NCI-H187 (cell line): ENCODE measurements around the gene SLC17A8.
A peak's percentile ranks its signal among the peaks of the same experiment; 100 is the strongest.

ENCODE experiments used
- DNase-seq, 2 experiments: peaks; one replicate each; lab custom pipeline; 2025; lab: John Stamatoyannopoulos, UW

Gene SLC17A8

GRCh38 chr12:100371146-100371545 lies 14.3 kb downstream of the SLC17A8 start:
- no peak for DNase-seq

GRCh38 chr12:100372853-100373640 lies 16.2 kb downstream of the SLC17A8 start:
- DNase-seq = no peak

- peak; percentile 75 to 96 for DNase-seq
Measured at GRCh38 chr12:100375038-100375735, 18.3 kb downstream of the SLC17A8 start.

DNA sequence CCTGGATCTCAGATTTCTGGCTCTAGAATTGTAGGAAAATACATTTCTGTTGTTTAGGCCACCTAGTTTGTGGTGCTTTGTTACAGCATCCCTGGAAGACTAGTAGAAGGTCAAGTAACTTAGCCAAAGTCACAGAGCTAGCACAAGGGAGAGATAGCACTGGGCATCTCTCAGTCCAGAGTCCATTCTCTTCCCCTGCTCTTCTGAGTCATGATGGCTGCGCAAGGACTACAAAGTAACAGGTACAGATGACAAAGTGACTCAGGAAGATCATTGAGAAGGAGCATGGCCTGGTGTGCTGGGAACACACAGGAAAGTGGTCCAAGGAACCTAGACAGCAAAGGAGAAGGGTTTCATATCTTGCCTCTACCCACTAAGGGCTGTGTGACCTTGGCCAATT lies 19.3 kb downstream of the SLC17A8 start:
- no peak for DNase-seq

- DNase-seq = no peak
Measured at GRCh38 chr12:100381379-100381778, 24.5 kb downstream of the SLC17A8 start.

DNA sequence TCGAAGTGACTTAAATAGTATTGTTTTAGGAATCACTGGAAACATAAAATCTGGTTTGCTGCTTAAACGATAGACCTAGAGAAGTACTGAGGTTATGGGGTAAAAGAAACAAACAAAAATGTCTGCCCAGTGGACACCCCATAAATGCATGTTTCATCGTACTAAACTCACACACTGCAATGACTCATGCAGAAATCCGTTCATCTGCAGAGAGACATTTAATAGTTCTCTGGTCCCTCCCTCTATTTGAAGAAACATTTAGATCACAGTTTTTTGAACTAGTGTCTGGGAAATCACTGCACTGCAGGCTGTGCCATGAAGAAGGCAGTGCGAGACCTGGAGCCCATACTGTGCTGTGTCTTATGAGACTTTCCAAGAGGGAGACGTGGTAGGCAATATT lies 25.5 kb downstream of the SLC17A8 start:
- DNase-seq = no peak

GRCh38 chr12:100383586-100384558 lies 27.0 kb downstream of the SLC17A8 start:
- DNase-seq = no peak

DNA sequence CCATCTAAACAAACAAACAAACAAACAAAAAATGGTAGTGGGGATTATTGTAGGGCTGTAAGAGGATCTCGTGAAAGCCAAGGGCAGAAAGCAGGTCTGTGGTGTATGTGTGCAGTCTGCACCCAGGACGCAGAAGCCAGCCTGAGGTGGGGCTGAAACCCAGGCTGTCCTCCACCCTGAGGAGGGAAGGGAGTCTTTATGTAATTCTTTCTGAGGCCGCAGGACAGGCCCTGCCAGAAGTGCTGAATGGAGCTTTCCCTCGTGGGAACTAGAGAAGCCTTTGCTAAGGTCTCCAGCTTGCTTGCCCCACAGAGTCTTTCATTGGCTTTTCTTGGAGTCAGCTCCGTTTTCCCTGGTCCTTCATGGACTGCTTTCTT lies 27.7 kb downstream of the SLC17A8 start:
- DNase-seq = no peak

GRCh38 chr12:100388382-100388781 lies 31.5 kb downstream of the SLC17A8 start:
- no peak for DNase-seq

GRCh38 chr12:100391856-100392255 lies 35.0 kb downstream of the SLC17A8 start:
- DNase-seq = no peak

- DNase-seq = no peak
Measured at GRCh38 chr12:100393200-100393599, 36.3 kb downstream of the SLC17A8 start.

DNA sequence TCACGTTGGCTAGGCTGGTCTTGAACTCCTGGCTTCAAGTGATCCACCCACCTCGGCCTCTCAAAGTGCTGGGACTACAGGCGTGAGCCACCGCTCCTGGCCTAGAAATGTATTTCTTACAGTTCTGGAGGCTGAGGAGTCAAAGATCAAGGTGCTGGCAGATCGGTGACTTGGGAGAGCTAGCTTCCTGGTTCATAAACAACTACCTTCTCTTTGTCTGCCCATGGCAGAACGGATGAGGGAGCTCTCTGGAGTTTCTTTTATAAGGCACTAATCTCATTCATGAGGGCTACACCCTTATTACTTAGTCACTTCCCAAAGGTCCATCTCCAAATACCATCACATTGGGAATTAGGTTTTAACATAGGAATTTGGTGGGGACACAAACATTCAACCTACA lies 38.9 kb downstream of the SLC17A8 start:
- DNase-seq = no peak

GRCh38 chr12:100398307-100398706 lies 41.4 kb downstream of the SLC17A8 start:
- no peak for DNase-seq

GRCh38 chr12:100399095-100399494 lies 42.2 kb downstream of the SLC17A8 start:
- DNase-seq = no peak

DNA sequence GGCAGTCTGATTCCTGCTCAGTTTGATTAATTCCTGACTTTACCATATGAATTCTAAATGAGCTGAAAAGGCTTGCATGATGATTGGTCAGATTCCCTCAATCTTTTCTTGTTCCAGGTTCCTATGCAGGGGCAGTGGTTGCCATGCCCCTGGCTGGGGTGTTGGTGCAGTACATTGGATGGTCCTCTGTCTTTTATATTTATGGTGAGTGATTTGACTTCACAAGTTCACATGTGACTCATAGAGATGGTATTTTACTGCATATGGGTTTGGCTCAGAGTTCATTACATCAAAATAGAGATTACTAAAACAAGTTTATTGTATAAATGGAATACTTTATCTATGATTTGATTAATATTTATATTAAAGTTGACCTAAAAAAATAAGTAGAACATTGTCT lies 44.8 kb downstream of the SLC17A8 start:
- no peak for DNase-seq

DNA sequence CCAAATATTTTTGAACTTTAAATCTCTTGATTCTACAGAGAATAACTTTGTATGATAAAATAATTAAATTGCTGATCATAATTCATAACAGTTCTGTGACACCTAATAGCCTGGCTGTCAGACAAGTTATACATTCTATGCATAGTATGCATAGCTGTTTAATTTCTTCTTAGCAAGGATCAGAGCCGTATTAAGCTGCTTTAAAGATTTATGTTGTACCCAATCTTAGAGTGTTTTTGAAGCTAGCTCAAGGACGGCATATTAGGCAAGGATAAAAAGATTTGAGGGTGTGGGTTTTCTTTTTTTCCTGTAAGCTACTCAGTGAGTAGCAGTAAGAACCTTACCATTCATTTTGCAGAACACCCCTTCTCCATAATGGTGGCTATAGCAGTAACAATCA lies 45.9 kb downstream of the SLC17A8 start:
- DNase-seq = no peak

DNA sequence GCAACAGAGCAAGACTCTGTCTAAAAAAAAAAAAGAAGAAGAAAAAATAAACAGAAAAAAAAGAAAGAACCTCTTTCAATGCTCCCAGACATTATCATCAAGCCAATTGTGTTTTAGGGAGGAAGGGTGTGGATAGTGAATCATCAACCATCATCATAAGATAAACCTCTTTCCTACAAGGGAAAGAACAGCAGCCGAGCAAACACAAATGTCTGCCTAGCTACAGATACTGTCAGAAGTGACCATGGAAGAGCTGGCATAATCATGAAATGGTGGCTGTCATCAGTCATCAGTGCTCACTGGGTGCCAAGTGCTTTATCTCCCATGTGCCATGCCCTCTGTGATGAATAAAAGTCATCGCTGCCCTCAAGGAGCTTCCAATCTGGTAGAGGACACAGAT lies 46.6 kb downstream of the SLC17A8 start:
- no peak for DNase-seq

DNA sequence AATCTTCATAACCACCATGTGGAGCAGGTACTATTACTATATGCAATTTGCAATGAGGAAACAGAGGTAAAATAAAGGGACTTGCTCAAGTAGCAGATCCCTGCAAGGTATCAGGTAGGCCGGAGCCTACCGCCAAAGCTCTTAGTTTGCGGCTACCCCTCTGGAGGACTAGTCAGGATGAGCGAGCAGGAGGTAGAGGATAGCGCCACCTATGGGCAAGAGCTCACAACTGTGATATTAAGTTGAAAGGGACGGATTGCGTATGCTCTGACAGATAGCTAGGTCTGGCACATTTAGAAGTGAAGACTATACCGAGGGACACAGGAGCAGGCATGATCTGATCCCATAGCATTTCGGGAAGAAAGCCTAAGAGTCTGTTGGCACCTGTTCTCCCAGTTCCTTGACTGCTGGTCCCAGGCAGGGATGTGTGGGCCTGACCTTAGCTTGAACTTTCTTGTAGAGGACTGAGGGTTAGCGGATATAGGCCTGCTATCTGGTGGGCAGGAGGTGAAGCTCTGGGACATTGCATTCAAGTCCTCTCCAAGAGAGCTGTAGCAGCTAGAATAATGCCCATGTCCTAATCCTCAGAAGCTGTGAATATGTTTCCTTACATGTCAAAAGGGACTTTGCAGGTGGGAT lies 48.0 kb downstream of the SLC17A8 start:
- DNase-seq = peak; percentile 27 to 43

- DNase-seq = no peak
Measured at GRCh38 chr12:100413001-100413400, 56.1 kb downstream of the SLC17A8 start.

DNA sequence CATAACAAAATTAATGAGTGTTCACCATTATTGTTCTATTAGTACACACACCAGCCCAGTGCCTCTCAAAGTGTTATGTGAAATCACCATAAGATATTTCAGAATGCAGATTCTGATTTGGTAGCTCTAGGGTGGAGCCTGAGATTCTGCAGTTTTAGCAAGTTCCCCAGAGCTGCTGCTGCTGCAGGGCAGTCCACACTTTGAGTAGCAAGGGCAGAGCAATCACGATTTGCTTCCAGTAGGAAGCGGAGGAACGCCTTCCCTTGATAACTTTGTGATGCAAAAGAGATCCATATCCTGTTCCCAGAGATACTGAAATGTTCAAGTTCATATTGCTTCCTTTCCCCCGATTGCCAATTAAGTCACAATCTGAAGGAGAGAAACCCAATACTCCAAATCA lies 57.9 kb downstream of the SLC17A8 start:
- no peak for DNase-seq

- no peak for DNase-seq
Measured at GRCh38 chr12:100422646-100423045, 65.8 kb downstream of the SLC17A8 start.

DNA sequence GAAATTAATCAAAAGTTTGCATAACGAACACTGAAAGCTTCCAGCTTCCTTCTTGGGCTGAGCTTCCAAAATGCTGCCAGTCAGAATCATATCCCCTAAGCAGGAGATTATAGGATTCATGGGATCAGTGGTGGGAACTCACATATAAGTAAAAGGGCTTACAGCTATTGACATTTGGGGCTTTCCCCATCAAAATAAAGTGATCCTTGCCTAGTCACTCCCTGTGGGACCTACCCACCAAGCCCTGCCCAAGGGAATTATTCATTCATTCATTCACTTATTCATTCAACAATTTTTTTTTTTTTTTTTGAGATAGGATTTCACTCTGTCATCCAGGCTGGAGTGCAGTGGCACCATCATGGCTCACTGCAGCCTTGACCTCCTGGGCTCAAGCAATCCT lies 69.3 kb downstream of the SLC17A8 start:
- no peak for DNase-seq
